Activated CD8-positive, alpha-beta memory T cell treated with anti-CD3 and anti-CD28 coated beads for 24 hours (primary cell): ENCODE measurements around the gene SHLD2.
"Not testable (repeated sequence)": the region's sequence is repeated elsewhere in the genome, so short reads cannot be mapped to it uniquely, and the experiment has no call there.

Experiments
- DNase-seq: peaks from one replicate; pipeline ENCODE4 v3.0.0-alpha.2; 2020

The SHLD2 gene

DNA sequence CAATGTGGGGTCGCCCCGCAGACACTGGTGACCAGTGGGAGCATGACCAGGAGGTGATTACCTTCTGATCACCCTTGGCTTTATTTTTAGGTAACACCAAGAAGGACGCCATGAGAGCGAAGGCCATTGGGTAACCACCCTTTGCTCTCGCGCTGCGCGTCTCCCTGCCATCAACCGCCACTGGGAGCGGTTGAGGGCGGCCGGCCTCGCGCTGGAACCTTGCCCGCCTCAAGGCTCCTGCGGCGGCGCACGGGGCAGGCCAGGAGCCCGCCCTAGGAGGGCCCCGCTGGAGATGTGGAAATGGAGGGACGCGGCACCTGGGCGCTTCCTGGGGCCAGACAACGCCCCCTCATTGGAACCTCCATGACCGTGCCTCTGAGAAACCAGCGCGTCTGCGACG, 127.8 kb downstream of the SHLD2 start:
- not testable (repeated sequence) for DNase-seq

DNA sequence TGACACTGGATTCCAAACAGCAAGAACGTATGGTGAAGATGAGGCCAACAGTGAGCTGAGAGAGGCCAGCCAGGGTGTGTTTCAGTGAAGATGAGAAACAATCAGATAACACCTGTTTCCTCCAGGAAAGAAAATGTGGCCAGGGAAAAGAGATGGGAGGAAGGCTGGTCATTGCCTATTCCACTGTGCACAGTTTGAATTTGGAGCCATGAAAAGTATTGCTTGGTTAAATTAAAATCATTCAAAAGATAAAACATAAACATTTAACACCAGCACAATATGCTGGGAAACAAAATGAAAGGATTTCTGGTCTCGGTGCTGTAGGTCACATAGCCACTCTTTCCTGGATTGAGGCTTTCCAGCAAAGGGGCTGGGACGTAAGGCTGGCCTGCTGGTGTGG, 130.1 kb downstream of the SHLD2 start, which contains the start of gene NUTM2A:
Gene NUTM2A, plus strand, starts transcription at position 301 of the 400 bp plus-strand sequence. CDS start 383 bp downstream, outside the sequence.
- DNase-seq: not testable (repeated sequence)

DNA sequence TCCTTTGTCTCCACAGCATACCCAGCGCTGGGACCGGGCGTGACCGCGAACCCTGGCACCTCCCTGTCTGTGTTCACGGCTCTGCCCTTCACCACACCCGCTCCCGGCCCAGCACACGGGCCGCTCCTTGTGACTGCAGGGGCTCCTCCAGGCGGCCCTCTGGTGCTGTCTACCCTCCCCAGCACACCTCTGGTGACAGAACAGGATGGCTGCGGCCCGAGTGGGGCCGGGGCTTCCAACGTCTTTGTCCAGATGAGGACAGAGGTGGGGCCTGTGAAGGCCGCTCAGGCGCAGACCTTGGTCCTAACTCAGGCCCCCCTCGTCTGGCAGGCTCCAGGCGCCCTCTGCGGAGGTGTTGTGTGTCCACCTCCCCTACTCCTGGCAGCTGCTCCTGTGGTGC, 133.2 kb downstream of the SHLD2 start:
- not testable (repeated sequence) for DNase-seq

DNA sequence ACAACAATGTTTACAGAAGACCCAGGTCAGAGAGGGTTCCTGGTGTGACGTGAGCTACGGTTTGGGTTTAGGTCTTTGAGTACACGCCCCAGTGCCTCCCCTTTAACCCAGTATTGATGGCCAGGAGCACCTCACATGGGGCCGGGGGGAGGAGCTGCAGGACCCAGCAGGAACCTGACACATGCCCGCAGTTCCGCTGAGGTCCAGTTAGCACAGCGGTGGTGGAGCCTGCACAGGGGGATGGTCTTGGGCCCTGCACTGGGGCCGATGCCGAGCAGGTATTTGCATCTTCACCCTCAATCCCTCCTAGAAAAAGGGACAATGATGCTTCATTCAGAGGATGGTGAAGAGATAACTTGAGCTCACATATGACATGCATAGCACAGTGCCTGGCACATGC, 134.2 kb downstream of the SHLD2 start:
- DNase-seq: not testable (repeated sequence)

DNA sequence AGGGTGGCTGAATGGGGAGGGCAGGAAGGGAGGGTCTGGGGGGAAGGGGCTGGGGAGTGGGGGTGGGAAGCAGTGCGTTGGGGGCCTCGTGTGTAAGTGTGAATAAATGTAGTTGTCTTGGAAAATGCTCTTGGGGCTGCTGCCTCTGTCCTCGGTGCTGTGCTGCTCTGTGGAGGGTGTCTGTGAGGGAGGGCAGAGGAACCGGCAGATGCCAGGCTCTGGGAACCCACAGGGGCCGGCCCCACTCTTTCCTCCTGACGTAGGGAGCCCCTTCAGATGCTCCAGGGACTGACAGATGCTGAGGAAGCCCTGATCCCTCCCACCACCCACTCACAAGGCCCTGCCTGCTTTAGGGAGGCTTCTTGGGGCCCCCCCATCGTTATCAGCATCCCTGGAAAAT, 139.8 kb downstream of the SHLD2 start:
- DNase-seq: not testable (repeated sequence)

DNA sequence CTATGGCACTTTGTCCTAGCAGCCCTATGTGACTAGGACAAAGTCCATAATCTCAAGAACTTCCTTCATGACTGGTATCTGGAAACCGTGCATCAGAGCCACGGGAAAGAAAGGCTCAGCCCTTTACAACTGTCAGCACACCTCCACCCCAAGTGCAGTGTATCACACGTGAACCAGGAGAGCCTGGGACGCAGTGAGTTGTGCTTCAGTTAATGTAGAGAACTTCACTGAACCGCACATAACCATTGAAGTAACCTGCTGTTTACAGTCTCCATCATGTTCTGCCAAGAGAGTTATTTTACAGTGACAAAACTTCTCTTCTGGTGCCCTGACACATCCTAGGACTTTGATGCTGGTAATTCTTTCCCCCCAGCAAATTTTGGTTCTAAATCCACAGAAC, 142.2 kb downstream of the SHLD2 start:
- DNase-seq: not testable (repeated sequence)

DNA sequence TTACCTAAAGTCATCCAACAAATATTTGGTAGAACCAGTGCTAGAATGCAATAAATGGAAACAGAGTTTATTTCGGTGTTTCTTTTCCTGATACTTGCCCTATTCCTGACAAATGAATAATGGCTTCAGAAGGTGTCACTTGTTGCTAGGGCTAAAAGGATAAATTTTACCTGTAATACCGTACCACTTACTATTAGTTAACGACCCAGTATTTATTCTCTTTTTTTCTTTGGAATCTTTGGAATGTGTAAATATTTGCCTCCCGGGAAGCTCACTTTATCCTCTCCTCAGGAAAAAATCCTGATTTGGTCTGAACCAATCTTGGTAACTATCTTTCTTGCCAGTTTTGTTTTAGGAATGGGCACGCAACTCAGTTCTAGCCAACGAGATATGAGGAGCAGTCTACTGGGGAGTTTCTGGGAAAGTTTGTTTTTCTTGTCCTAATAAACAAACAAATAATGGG, 144.4 kb downstream of the SHLD2 start:
- not testable (repeated sequence) for DNase-seq
